AG09309 (cell line): ENCODE data around the gene FAM174B.

Experiments
- DNase-seq: peaks from one replicate; pipeline ENCODE4 v3.0.0-alpha.2; 2010; ENCODE audit warnings: low read depth
- H3K4me3 ChIP-seq: 2 replicates; pipeline ENCODE4 v1.5.1; 2011; ENCODE audit warnings: mild to moderate bottlenecking, low read depth, low read length, moderate library complexity; ENCODE audit not compliant: control insufficient read depth
- CTCF ChIP-seq: IDR thresholded peaks from 2 replicates; pipeline ENCODE4 v1.5.1; 2011; ENCODE audit warnings: mild to moderate bottlenecking, low read depth, low read length, inconsistent platforms; ENCODE audit not compliant: insufficient read depth, control insufficient read depth; ENCODE audit errors: missing control alignments

The FAM174B gene

GRCh38 chr15:92653366-92653765 lies 2.2 kb downstream of the FAM174B start:
- no peak for TF ChIP-seq CTCF
- no peak for DNase-seq
- H3K4me3 ChIP-seq: no peak overlapping the region

- no peak for DNase-seq
- H3K4me3 ChIP-seq: no peak overlapping the region
- no peak for TF ChIP-seq CTCF
Measured at GRCh38 chr15:92652576-92652966, 3.0 kb downstream of the FAM174B start.

- no peak for TF ChIP-seq CTCF
- H3K4me3 ChIP-seq: no peak overlapping the region
Measured at GRCh38 chr15:92651877-92652575, 3.5 kb downstream of the FAM174B start.

GRCh38 chr15:92650966-92651365 lies 4.6 kb downstream of the FAM174B start:
- no peak for DNase-seq
- no peak overlapping the region for H3K4me3 ChIP-seq
- TF ChIP-seq CTCF: no peak

More at GRCh38 chr15:92651877-92652575, 3.5 kb downstream of the FAM174B start:
- no peak for DNase-seq

GRCh38 chr15:92650256-92650655 lies 5.3 kb downstream of the FAM174B start:
- no peak overlapping the region for H3K4me3 ChIP-seq
- DNase-seq: no peak
- TF ChIP-seq CTCF: no peak

- TF ChIP-seq CTCF: no peak
- DNase-seq: no peak
- H3K4me3 ChIP-seq: no peak overlapping the region
Measured at GRCh38 chr15:92648190-92648875, 7.2 kb downstream of the FAM174B start.
